Epithelial cell of proximal tubule (primary cell): ENCODE results near the gene PRKCD. TPM values are rescaled to one million over a fixed set of nuclear protein-coding genes. Genes with fewer than 3 reads are reported as not detected.

Source experiments
- DNase-seq: peaks from one replicate; pipeline ENCODE4 v3.0.0-alpha.2; 2011; ENCODE audit warnings: low read depth
- H3K4me3 ChIP-seq: 2 replicates; pipeline ENCODE4 v1.5.1; 2011; ENCODE audit warnings: low read depth, mild to moderate bottlenecking, low read length
- total RNA-seq: library from RNA; depleted of rRNA; stranded (reverse); fragments of >200 nt; gene quantifications from 2 replicates; pipeline ENCODE4 v1.2.3, GENCODE V29; 2015
- TF ChIP-seq, protein P1 (sequence below): conservative IDR thresholded peaks from 2 replicates; pipeline ENCODE4 v1.5.1; 2012; ENCODE audit warnings: low read depth, mild to moderate bottlenecking, low read length

PRKCD gene
- total RNA-seq, 1 donor from 2014 or later: 4.0 TPM

GRCh38 chr3:53185761-53186465 is 24.9 kb downstream of the PRKCD start:
- DNase-seq: no peak
- TF ChIP-seq, protein P1, sequence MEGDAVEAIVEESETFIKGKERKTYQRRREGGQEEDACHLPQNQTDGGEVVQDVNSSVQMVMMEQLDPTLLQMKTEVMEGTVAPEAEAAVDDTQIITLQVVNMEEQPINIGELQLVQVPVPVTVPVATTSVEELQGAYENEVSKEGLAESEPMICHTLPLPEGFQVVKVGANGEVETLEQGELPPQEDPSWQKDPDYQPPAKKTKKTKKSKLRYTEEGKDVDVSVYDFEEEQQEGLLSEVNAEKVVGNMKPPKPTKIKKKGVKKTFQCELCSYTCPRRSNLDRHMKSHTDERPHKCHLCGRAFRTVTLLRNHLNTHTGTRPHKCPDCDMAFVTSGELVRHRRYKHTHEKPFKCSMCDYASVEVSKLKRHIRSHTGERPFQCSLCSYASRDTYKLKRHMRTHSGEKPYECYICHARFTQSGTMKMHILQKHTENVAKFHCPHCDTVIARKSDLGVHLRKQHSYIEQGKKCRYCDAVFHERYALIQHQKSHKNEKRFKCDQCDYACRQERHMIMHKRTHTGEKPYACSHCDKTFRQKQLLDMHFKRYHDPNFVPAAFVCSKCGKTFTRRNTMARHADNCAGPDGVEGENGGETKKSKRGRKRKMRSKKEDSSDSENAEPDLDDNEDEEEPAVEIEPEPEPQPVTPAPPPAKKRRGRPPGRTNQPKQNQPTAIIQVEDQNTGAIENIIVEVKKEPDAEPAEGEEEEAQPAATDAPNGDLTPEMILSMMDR: no peak
- no peak overlapping the region for H3K4me3 ChIP-seq

DNA sequence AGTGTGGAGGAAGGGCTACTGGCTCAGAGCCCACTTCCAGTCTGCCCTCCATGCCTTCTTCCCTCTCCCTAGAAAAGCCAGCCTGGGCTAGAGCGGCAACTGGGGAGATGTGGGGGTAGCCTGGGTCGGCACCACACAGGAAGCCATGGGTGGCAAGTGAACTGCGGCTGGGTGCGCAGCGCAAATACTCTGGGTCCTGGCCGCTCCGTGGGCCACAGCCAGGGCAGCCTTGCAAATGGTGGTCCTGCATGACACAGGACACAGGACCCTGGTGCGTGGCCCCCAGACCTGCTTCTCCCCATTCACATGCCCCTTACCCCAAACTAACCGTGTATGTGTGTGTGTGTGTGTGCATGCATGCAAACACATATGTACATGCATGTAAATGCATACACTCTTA is 25.7 kb downstream of the PRKCD start:
- no peak for DNase-seq
- no peak overlapping the region for H3K4me3 ChIP-seq
- TF ChIP-seq, protein P1: no peak

DNA sequence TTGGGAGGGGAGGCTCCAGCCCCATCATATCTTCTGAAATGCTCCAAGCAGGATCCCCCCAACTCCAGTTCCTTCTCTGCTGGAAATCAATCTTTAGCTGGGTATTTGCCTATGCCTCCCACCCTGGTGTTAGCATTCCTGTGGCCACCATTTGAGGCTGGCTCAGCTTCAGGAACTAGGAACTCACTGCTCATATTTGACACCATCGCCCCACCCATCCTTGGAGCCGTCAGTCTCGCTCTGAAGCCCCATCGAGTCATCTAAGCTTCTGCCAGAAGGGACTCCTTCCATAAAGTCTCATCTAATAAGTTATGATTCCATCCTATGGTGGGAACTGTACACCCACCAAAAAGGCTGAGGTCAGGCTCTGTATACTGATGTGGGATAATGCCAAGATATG is 26.4 kb downstream of the PRKCD start:
- no peak for DNase-seq
- no peak overlapping the region for H3K4me3 ChIP-seq
- TF ChIP-seq, protein P1: no peak

DNA sequence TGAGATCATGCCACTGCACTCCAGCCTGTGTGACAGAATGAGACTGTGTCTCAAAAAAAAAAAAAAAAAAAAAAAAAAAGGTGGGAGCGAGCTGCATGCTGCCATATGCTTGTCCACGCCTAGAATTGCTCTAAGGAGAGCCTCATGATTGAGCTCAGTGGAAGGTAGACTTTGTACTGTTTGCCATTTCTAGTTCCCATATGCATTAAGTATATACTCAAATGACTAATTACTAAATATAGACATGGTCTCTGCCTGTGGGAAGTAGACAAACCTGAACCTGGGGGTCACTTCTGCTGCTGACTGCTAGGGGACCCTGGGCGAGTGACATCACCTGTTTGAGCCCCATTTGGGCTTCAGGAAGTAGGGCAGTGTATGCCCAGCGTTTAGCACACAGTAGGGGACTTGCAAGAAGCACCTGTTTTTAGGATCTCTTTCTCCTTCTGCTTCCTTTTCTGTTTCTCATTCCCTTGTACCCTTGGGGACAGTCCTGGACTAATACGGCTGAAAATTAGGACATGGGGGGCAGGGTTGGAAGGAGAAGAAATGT is 27.2 kb downstream of the PRKCD start:
- TF ChIP-seq, protein P1: no peak
- H3K4me3 ChIP-seq: no peak overlapping the region
- DNase-seq: no peak

GRCh38 chr3:53188720-53189119 is 27.7 kb downstream of the PRKCD start:
- no peak for DNase-seq
- TF ChIP-seq, protein P1: no peak
- no peak overlapping the region for H3K4me3 ChIP-seq

DNA sequence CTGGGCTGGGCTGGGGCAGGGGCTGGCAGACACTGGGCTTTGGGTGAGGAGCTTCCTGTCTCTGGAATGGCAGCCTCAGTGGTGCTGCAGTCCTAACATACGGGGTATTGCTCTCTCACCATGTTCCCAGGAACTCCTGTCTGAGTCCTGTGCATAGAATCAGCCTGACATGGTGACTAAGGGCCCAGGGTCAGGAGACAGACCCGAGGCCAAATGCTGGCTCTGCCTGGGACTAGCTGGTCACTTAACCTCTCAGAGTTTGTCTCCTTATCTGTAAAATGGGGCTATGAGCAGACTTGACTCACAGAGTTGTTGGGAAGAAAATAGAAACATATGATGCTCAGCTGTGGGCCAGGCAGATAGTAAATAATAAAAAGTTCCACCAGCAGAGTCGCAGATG is 28.3 kb downstream of the PRKCD start:
- H3K4me3 ChIP-seq: no peak overlapping the region
- no peak for DNase-seq
- TF ChIP-seq, protein P1: no peak

DNA sequence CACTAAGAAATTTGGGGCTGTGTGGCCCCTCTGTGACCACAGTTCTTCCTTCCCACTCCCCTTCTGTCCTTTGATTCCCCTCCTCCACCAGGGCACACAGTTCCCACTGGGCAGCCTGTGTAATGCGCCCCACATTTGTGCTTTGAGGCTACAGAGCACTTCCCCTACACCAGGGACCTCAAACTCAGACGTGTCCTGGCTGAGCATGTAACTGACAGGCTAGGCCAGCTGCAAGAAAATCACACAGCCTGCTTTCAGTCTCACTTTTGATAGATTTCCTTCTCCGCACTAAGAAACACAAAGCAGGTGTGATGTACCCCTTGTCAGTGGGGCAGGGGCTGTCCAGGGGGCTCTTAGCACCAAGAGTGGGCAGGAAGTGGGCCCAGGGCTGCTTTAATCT is 29.6 kb downstream of the PRKCD start:
- DNase-seq: no peak
- TF ChIP-seq, protein P1: no peak

More for the DNA sequence above, 29.6 kb downstream of the PRKCD start:
- H3K4me3 ChIP-seq: no peak overlapping the region
